Measurements from ENCODE around the gene MAPK14.
"Not testable (repeated sequence)": the region's sequence is repeated elsewhere in the genome, so short reads cannot be mapped to it uniquely, and the experiment has no call there.

MAPK14 gene

DNA sequence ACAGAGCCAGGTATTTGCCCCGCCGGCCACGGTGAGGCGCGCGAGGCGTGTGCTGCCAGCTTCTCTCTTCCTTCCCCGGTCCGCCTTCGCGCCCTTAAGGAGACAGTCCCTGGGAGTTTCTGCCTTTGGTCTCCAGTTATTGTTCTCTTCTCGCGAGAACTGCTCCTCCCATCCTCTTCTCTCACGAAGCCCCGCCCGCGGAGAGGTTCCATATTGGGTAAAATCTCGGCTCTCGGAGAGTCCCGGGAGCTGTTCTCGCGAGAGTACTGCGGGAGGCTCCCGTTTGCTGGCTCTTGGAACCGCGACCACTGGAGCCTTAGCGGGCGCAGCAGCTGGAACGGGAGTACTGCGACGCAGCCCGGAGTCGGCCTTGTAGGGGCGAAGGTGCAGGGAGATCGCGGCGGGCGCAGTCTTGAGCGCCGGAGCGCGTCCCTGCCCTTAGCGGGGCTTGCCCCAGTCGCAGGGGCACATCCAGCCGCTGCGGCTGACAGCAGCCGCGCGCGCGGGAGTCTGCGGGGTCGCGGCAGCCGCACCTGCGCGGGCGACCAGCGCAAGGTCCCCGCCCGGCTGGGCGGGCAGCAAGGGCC, at the start of gene MAPK14:
Gene MAPK14, plus strand, starts transcription at position 308 of the 587 bp plus-strand sequence. CDS start 350 bp downstream, outside the sequence.
- DNase-seq (ENCODE audit: low read depth in 2 of 2) = peak; percentile 91 to 97

- not testable (repeated sequence) for DNase-seq (ENCODE audit: low read depth in 2 of 2)
Observed at GRCh38 chr6:35980126-35980525, 47.5 kb upstream of the MAPK14 start.

DNA sequence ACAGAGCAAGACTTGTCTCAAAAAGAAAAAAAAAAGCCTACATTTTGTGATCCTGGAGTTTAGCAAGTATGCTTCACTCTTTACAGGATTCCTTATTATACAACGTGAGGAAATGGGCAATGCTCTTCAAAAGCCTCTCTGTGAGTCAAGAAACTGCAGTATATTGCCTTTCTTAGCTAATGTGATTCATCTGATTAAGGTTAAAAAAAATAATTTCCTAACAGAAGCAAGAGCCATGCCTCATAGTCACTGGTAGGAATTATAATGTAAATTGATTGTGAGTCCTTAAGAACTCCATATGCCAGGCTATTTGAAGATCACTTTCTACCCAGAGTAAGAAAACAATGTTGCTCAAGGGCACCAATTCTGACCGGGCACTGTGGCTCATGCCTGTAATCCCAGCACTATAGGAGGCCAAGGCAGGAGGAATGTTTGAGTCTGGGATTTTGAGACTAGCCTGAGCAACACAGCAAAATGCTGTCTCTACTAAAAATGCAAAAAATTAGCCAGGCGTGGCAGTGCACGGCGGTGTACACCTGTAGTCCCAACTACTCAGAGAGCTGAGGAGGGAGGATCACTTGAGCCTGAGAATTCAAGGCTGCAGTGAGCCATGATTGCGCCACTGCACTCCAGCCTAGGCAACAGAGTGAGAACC, 46.5 kb upstream of the MAPK14 start:
- DNase-seq (ENCODE audit: low read depth in 2 of 2) = no peak

- DNase-seq (ENCODE audit: low read depth in 2 of 2) = no peak
Observed at GRCh38 chr6:35984701-35985100, 42.9 kb upstream of the MAPK14 start.

DNA sequence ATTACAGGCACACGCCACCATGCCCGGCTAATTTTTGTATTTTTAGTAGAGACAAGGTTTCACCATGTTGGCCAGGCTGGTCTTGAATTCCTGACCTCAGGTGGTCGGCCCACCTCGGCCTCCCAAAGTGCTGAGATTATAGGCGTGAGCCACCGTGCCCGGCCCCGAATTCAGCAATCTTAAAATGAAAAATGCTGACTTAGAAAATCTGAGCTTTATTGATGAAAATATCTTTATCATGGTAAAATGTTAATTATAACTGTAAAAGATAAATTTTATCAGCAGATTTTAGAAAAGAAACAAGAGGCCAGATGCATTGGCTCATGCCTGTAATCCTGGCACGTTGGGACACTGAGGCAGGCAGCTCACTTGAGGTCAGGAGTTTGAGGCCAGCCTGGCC, 39.6 kb upstream of the MAPK14 start:
- not testable (repeated sequence) for DNase-seq (ENCODE audit: low read depth in 2 of 2)

DNA sequence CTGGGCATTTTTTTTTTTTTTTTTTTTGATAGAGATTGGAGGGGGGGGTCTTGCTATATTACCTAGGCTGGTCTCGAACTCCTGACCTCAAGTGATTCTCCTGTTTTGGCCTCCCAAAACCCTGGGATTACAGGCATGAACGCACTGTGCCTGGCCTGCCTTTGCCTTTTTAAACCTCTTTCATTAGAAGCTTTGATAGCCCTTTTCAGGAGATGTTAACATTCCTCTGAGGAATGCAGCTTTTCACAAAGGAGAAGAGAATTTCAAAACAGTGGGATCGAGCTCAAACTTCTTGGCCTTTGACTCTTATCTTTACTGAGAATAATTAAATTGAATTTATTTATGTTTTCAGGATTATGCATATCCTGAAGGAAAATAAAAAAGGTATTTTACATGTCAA, 34.5 kb upstream of the MAPK14 start:
- no peak for DNase-seq (ENCODE audit: low read depth in 2 of 2)

GRCh38 chr6:36000451-36000850, 27.2 kb upstream of the MAPK14 start:
- DNase-seq (ENCODE audit: low read depth in 2 of 2) = no peak

DNA sequence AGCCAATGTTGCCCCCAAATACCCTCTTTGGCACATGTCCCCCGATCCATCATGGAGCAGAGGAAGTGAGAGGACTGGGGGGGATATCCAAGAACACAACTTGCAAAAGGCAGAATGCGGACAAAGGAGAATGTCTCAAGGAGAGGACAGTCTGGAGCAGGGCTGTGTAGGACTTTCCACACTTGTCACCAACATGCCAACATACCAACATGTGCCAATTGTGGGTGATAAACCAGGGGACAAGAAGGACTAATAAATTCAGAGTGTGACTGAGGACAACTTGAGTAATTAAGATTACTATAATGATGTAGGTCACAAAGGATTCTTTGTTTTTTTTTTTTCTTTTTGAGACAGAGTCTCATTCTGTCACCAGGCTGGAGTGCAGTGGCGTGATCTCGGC, 11.9 kb upstream of the MAPK14 start:
- DNase-seq (ENCODE audit: low read depth in 2 of 2) = no peak

DNA sequence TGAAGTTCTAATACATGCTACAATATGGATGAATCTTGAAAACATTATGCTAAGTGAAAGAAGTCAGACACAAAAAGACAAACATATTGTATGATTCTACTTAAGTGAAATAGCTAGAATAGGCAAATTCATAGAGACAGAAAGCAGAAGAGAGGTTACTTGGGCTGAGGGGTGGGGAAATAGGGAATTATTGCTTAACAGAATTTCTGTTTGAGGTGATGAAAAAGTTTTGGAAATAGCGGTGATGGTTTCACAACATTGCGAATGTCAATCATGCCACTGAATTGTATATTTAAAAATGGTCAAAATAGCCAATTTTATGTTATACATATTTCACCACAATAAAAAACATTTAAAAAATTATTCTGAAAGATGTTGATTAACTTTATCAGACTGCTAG, 9.3 kb upstream of the MAPK14 start:
- no peak for DNase-seq (ENCODE audit: low read depth in 2 of 2)

GRCh38 chr6:36019167-36019566, 8.4 kb upstream of the MAPK14 start:
- no peak for DNase-seq (ENCODE audit: low read depth in 2 of 2)

- DNase-seq (ENCODE audit: low read depth in 2 of 2) = no peak
Observed at GRCh38 chr6:36020154-36020553, 7.5 kb upstream of the MAPK14 start.

DNA sequence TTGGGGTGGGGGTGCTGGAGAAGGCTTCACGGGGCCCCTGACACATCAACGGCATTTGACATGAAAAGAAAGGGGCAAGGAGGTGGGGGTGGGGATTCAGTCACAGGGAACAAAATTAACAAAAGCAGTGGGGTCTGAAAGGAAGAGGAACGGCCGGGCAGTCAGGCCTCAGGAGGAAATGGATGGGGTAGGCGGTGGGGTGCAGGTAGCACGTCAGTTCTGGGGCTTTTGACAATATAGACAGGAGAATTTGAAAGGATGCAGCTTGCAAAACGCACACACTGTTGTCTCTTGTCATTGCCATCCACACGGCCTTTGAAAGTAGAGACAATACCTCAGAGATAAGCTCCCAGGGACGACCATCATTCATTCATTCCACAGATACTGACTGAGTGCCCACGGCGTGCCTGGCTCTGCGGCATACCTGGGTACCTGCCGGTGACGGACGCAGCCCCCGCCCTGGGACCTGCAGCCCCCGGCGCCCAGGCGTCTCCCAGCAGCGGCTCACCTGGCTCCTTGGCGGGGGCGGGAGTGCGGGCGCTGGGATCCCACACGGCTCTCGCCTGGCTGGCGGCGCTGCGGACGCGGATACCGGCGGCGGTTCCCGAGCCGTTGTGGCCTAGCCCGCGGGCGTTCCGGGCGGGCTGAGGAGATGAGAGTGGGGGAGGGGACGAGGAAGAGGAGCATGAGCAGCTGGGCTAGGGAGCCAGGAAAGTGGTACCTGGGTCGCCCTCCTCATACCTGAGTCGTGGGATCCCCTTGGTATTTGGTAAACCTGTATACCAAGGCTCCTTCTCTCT, 3.4 kb upstream of the MAPK14 start, which contains the start of gene SLC26A8:
Gene SLC26A8, minus strand, starts transcription at position 646 of the 800 bp plus-strand sequence. CDS start 4,934 bp downstream, outside the sequence.
- DNase-seq (ENCODE audit: low read depth in 2 of 2) = no peak

DNA sequence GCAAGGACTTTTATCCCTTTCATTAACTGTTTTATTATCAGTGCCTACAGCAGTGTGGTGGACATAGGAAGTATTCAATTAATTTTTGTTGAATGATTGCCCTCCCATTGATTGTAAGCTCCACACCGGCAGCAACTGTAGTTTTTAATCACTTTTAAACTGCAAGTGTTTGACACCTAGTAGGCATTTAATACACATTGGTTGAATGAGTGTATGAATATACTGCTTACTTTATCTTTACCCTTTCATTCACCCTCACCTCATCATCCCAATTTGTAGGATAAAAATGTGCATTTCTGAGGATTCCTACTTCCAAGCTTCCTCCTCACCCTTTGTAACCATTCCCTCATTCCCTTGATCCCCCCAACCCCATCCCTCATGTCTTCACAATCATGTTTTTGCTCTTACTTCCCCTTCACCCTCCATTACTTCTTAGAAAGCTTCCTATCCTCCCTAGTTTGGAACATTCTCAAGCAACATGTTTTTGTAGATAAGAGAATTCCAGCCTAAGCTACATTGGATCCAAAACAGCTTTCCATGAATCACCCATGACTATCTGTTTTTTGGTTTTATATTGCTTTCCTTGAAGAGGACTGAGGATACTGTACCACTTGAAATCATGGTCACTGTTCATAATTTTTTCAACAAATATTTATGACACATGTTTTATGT, 2.2 kb upstream of the MAPK14 start:
- no peak for DNase-seq (ENCODE audit: low read depth in 2 of 2)

- DNase-seq (ENCODE audit: low read depth in 2 of 2) = no peak
Observed at GRCh38 chr6:36025932-36026327, 1.7 kb upstream of the MAPK14 start.

DNA sequence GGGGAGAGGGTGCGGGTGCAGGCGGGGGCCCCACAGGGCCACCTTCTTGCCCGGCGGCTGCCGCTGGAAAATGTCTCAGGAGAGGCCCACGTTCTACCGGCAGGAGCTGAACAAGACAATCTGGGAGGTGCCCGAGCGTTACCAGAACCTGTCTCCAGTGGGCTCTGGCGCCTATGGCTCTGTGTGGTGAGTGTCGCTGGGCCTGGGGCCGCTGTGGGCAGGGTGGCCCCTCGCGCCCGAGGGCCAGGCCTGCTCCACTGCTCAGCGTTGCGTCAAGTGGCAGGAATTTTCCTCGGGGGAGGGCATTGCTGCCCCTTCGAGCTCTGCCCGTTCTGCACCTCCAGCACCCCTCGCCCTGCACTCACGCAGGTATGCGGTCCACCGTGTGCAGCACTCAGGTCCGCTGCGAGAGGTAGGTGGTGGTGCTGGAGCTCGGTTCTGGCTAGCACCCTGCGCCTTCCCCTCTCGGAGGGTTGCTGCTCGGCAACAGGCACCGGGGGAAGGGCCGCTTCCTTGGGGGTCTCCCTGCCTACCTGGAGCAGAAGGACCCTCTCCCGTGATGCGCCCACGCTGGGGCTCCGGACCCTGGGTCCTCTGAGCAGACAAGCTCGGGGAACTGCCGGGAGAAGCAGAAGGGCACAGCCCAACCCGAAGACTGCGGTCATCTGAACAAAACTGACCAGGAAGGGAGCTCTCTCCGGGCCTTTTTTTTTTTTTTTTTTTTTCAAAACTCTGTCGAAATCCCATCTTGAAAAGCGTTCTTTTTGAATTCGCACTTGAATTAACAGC, 674 bp downstream of the MAPK14 start:
- peak; percentile 14 to 23 for DNase-seq (ENCODE audit: low read depth in 2 of 2)

- peak; percentile 55 to 68 for DNase-seq (ENCODE audit: low read depth in 2 of 2)
Observed at GRCh38 chr6:36028877-36029324, 1.3 kb downstream of the MAPK14 start.

DNA sequence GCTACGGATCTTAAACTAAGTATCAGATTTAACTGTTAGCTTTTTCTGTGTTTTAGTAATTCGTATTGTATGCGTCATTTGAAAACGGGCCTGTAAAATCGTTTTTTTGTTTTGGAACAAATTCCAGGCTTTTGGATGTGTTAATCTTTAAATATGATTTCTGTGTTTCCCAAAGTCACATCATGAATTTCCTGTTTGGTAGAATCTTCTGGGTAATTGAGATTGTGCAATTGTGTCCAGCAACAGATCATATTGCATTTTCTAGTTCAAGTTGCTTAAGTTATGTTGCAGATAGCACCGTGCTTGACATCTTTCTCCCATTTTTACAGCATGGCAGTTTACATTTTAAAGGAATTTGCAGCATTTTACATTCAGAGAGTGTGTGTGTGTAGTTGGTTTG, 1.9 kb downstream of the MAPK14 start:
- no peak for DNase-seq (ENCODE audit: low read depth in 2 of 2)

DNA sequence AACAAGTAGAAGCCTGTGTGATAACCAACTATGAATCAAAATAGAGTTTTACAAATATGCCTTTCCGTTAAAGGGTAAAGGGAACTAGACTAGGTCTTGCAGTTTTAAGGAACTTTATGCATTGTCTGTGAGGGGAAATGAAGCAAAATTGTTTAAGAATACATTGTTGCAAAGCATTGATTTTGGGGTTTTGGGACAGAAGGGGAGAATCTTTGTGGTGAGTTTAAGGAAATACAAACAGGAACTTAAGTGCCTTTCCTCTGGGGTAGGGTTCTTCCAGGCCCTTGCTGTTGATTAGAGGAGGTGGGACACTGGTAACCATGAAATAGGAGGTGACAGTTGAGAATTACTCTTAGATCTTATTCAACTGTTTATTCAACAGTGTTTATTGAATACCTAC, 4.7 kb downstream of the MAPK14 start:
- no peak for DNase-seq (ENCODE audit: low read depth in 2 of 2)

DNA sequence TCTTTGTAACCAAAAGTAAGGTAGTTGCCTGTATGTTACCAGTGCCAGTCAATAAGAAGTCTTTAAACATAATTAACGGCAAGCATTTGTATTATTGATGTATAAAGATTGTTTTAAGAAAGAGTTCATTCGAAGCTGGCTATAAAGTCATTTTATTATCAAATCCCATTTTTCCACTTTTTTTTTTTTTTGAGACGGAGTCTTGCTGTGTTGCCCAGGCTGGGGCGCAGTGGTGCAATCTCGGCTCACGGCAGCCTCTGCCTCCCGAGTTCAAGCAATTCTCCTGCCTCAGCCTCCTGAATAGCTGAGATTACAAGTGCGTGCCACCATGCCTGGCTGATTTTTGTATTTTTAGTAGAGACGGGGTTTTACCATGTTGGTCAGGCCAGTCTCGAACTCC, 5.5 kb downstream of the MAPK14 start:
- DNase-seq (ENCODE audit: low read depth in 2 of 2) = not testable (repeated sequence)

DNA sequence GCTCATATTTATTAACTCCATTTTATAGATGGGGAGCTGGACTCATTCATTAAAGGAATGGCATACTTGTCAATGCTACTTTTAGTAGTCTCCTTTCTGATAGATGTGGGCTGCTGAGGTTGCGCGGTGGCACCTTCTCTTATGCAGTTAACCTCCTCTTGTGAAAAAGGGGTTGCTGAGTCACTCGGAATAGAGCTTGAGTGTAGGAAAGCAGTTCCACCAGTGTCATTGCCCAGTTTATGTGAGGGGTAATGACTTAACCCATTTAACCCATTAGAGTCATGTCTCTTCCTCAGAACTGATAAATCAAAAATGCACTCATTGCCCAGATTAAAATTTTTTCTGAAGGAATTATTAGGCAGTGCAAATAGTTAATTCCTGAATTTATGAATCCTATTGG, 6.3 kb downstream of the MAPK14 start:
- peak in 1 of 2 donors; percentile 39 for DNase-seq (ENCODE audit: low read depth in 2 of 2)

DNA sequence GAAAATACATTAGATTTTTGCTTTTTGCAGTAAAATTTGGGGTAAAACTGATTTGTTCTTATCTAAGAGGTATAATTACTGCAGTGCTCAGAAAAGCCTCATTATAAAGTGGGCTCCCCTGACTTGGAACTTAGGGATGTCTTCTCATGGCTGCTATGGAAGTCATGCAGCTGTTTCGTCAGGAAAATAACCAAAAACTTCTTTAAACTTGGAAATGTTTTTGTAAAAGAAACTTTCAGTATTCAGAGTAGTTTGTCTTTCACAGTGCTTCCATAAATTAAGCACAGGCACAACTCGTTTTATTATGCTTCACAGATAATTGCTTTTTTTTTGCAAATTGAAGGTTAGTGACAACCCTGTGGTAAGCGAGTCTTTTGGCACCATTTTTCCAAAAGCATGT, 6.8 kb downstream of the MAPK14 start:
- DNase-seq (ENCODE audit: low read depth in 2 of 2) = no peak
